Urothelium cell line (cell line): ENCODE results near the gene DDX1.
"Not testable (repeated sequence)": the region's sequence is repeated elsewhere in the genome, so short reads cannot be mapped to it uniquely, and the experiment has no call there.

ENCODE experiments used
- DNase-seq: peaks from one replicate; pipeline ENCODE4 v3.0.0; 2011; ENCODE audit warnings: low spot score, mixed read lengths
- FAIRE-seq: peaks from 2 replicates; lab custom pipeline; 2011; peaks lifted over from hg19 to GRCh38; lab: Jason Lieb, UNC

Gene DDX1

GRCh38 chr2:15614545-15615300, 23.1 kb downstream of the DDX1 start:
- no peak for FAIRE-seq

GRCh38 chr2:15615301-15615920, 23.7 kb downstream of the DDX1 start:
- DNase-seq (no peak), FAIRE-seq (no peak)

More at GRCh38 chr2:15614545-15615300, 23.1 kb downstream of the DDX1 start:
- no peak for DNase-seq

- no peak for FAIRE-seq
- DNase-seq = no peak
These were observed 24.8 kb downstream of the DDX1 start for GRCh38 chr2:15616429-15616828.

GRCh38 chr2:15616850-15617777, 25.4 kb downstream of the DDX1 start:
- FAIRE-seq = no peak
- no peak for DNase-seq

GRCh38 chr2:15617778-15618448, 26.2 kb downstream of the DDX1 start:
- DNase-seq = no peak
- no peak for FAIRE-seq

GRCh38 chr2:15618449-15618855, 26.8 kb downstream of the DDX1 start:
- DNase-seq = no peak
- no peak for FAIRE-seq

GRCh38 chr2:15619076-15619475, 27.4 kb downstream of the DDX1 start:
- no peak for FAIRE-seq

GRCh38 chr2:15619510-15619909, 27.8 kb downstream of the DDX1 start:
- no peak for DNase-seq
- no peak for FAIRE-seq

More at GRCh38 chr2:15619076-15619475, 27.4 kb downstream of the DDX1 start:
- DNase-seq = no peak

- FAIRE-seq = no peak
These were observed 28.3 kb downstream of the DDX1 start for GRCh38 chr2:15619938-15620337.

GRCh38 chr2:15620340-15620739, 28.7 kb downstream of the DDX1 start:
- FAIRE-seq = no peak
- DNase-seq = no peak

More at GRCh38 chr2:15619938-15620337, 28.3 kb downstream of the DDX1 start:
- no peak for DNase-seq

- DNase-seq (no peak), FAIRE-seq (no peak)
These were observed 29.3 kb downstream of the DDX1 start for GRCh38 chr2:15620857-15621471.

- not testable (repeated sequence) for FAIRE-seq, DNase-seq
These were observed 29.8 kb downstream of the DDX1 start for GRCh38 chr2:15621472-15621870.

GRCh38 chr2:15622214-15622613, 30.5 kb downstream of the DDX1 start:
- DNase-seq (no peak), FAIRE-seq (no peak)

GRCh38 chr2:15622614-15623480, 31.2 kb downstream of the DDX1 start:
- FAIRE-seq (no peak), DNase-seq (no peak)

- DNase-seq = no peak
These were observed 31.8 kb downstream of the DDX1 start for GRCh38 chr2:15623481-15623796.

GRCh38 chr2:15623898-15624541, 32.4 kb downstream of the DDX1 start:
- DNase-seq (no peak), FAIRE-seq (no peak)

More at GRCh38 chr2:15623481-15623796, 31.8 kb downstream of the DDX1 start:
- FAIRE-seq = no peak

GRCh38 chr2:15624903-15625302, 33.2 kb downstream of the DDX1 start:
- DNase-seq (no peak), FAIRE-seq (no peak)

GRCh38 chr2:15625344-15626036, 33.8 kb downstream of the DDX1 start:
- FAIRE-seq (no peak), DNase-seq (no peak)
